HL-60 (cell line): ENCODE data around the gene ZSWIM4.

Experiments
- CTCF ChIP-seq: IDR thresholded peaks from one replicate; pipeline ENCODE4 v1.5.1; 2011; ENCODE audit warnings: low read length, control low read depth, inconsistent platforms; ENCODE audit not compliant: insufficient read depth
- REST ChIP-seq: IDR thresholded peaks from 2 replicates; pipeline ENCODE4 v1.6.1; 2012; ENCODE audit warnings: low read depth; ENCODE audit not compliant: insufficient replicate concordance

- no peak for TF ChIP-seq CTCF
- no peak for TF ChIP-seq REST
Observed at GRCh38 chr19:13770013-13770635, 25.1 kb upstream of the ZSWIM4 start.
